NT2/D1 (cell line): Measurements from ENCODE around the gene PARP14.
"Not testable (repeated sequence)": the region's sequence is repeated elsewhere in the genome, so short reads cannot be mapped to it uniquely, and the experiment has no call there.

Source experiments
- DNase-seq: peaks from one replicate; pipeline ENCODE4 v3.0.0-alpha.2; 2011; ENCODE audit warnings: low read depth, low spot score
- H3K27me3 ChIP-seq: 2 replicates; pipeline ENCODE4 v1.6.0; 2011; ENCODE audit warnings: mild to moderate bottlenecking; ENCODE audit not compliant: insufficient read length, insufficient read depth
- H3K36me3 ChIP-seq: 2 replicates; pipeline ENCODE4 v1.6.1; 2011; ENCODE audit warnings: mild to moderate bottlenecking, low read length, mixed read lengths; ENCODE audit not compliant: insufficient read depth, insufficient read length
- H3K4me1 ChIP-seq: 2 replicates; pipeline ENCODE4 v1.5.1; 2011; ENCODE audit not compliant: insufficient read depth, insufficient read length
- H3K4me3 ChIP-seq: 2 replicates; pipeline ENCODE4 v1.5.1; 2011; ENCODE audit warnings: low read depth; ENCODE audit not compliant: insufficient read length
- H3K9ac ChIP-seq: 2 replicates; pipeline ENCODE4 v1.6.0; 2011; ENCODE audit warnings: low read depth; ENCODE audit not compliant: insufficient read length
- H3K9me3 ChIP-seq: 2 replicates; pipeline ENCODE4 v1.5.1; 2011; ENCODE audit warnings: mild to moderate bottlenecking, low read length; ENCODE audit not compliant: insufficient read depth
- SUZ12 ChIP-seq: IDR thresholded peaks from 2 replicates; pipeline ENCODE4 v1.6.1; 2011; ENCODE audit not compliant: insufficient read length, insufficient read depth; ENCODE audit errors: extremely low read depth
- YY1 ChIP-seq: IDR thresholded peaks from 2 replicates; pipeline ENCODE4 v1.6.1; 2011; ENCODE audit not compliant: insufficient read length, insufficient read depth
- ZNF274 ChIP-seq: IDR thresholded peaks from 2 replicates; pipeline ENCODE4 v1.6.1; 2011; ENCODE audit warnings: mild to moderate bottlenecking, low read depth, low read length

The PARP14 gene

GRCh38 chr3:122730240-122730639, 49.6 kb downstream of the PARP14 start:
- Histone ChIP-seq H3K9ac (no peak overlapping the region), H3K36me3 (no peaks in the 10 kb centered on the region), H3K27me3 (no peaks in the 10 kb centered on the region), H3K9me3 (peaks cover 28% of the 10 kb centered on the region), H3K4me1 (no peaks in the 10 kb centered on the region), H3K4me3 (no peak overlapping the region)
- no peak for DNase-seq
- TF ChIP-seq SUZ12 (no peak), ZNF274 (no peak), YY1 (no peak)

GRCh38 chr3:122732682-122733525, 52.3 kb downstream of the PARP14 start:
- H3K9me3 ChIP-seq, result peaks cover 21% of the 10 kb centered on the region
- not testable (repeated sequence) for DNase-seq, H3K27me3 ChIP-seq, H3K9ac ChIP-seq, H3K4me1 ChIP-seq, H3K4me3 ChIP-seq, H3K36me3 ChIP-seq

GRCh38 chr3:122739172-122739571, 58.5 kb downstream of the PARP14 start:
- Histone ChIP-seq H3K9me3 (no peaks in the 10 kb centered on the region), H3K27me3 (no peaks in the 10 kb centered on the region), H3K36me3 (peaks cover 6% of the 10 kb centered on the region), H3K9ac (no peak overlapping the region), H3K4me1 (no peaks in the 10 kb centered on the region), H3K4me3 (no peak overlapping the region)
- no peak for DNase-seq
- TF ChIP-seq ZNF274, result no peak
- no peak for TF ChIP-seq SUZ12
- TF ChIP-seq YY1, result no peak

GRCh38 chr3:122742234-122742633, 61.6 kb downstream of the PARP14 start:
- Histone ChIP-seq H3K4me3 (no peak overlapping the region), H3K9ac (no peak overlapping the region), H3K27me3 (no peaks in the 10 kb centered on the region), H3K36me3 (peaks cover 6% of the 10 kb centered on the region), H3K9me3 (peaks cover 14% of the 10 kb centered on the region; the same call in 1 of the 2 replicates), H3K4me1 (no peaks in the 10 kb centered on the region)
- no peak for DNase-seq
- TF ChIP-seq ZNF274 (no peak), YY1 (no peak), SUZ12 (no peak)

GRCh38 chr3:122743581-122744120, 63.0 kb downstream of the PARP14 start:
- TF ChIP-seq YY1, result no peak
- no peak for TF ChIP-seq SUZ12
- no peak for TF ChIP-seq ZNF274
- no peaks in the 10 kb centered on the region for H3K4me1 ChIP-seq
- H3K4me3 ChIP-seq, result no peak overlapping the region

GRCh38 chr3:122745369-122746021, 64.9 kb downstream of the PARP14 start:
- Histone ChIP-seq H3K4me1 (no peaks in the 10 kb centered on the region), H3K4me3 (no peak overlapping the region), H3K9ac (no peak overlapping the region), H3K27me3 (no peaks in the 10 kb centered on the region), H3K9me3 (peaks cover 21% of the 10 kb centered on the region), H3K36me3 (peaks cover 1% of the 10 kb centered on the region)
- TF ChIP-seq YY1 (no peak), ZNF274 (no peak), SUZ12 (no peak)
- no peak for DNase-seq

More at GRCh38 chr3:122743581-122744120, 63.0 kb downstream of the PARP14 start:
- H3K9me3 ChIP-seq, result peaks cover 18% of the 10 kb centered on the region
- H3K27me3 ChIP-seq, result no peaks in the 10 kb centered on the region
- no peak overlapping the region for H3K9ac ChIP-seq
- DNase-seq, result no peak
- H3K36me3 ChIP-seq, result peaks cover 6% of the 10 kb centered on the region

- H3K27me3 ChIP-seq, H3K4me3 ChIP-seq, DNase-seq, H3K9ac ChIP-seq, H3K4me1 ChIP-seq, H3K36me3 ChIP-seq: not testable (repeated sequence)
- peaks cover 21% of the 10 kb centered on the region for H3K9me3 ChIP-seq
These were observed 66.7 kb downstream of the PARP14 start for GRCh38 chr3:122747295-122747694.
